Epithelial cell of proximal tubule (primary cell): Measurements from ENCODE around the gene NRBP1. TPM values are rescaled to one million over a fixed set of nuclear protein-coding genes. Genes with fewer than 3 reads are reported as not detected.
A peak's percentile ranks its signal among the peaks of the same experiment; 100 is the strongest.

ENCODE experiments used
- DNase-seq: peaks from one replicate; pipeline ENCODE4 v3.0.0-alpha.2; 2011; ENCODE audit warnings: low read depth
- H3K4me3 ChIP-seq: 2 replicates; pipeline ENCODE4 v1.5.1; 2011; ENCODE audit warnings: low read depth, mild to moderate bottlenecking, low read length
- CTCF ChIP-seq: conservative IDR thresholded peaks from 2 replicates; pipeline ENCODE4 v1.5.1; 2012; ENCODE audit warnings: low read depth, mild to moderate bottlenecking, low read length
- total RNA-seq: library from RNA; depleted of rRNA; stranded (reverse); fragments of >200 nt; gene quantifications from 2 replicates; pipeline ENCODE4 v1.2.3, GENCODE V29; 2015

NRBP1 gene
- total RNA-seq, 1 donor from 2014 or later = 60.2 TPM

GRCh38 chr2:27461118-27461517 lies 32.7 kb downstream of the NRBP1 start:
- no peak for TF ChIP-seq CTCF
- DNase-seq = no peak
- H3K4me3 ChIP-seq = no peak overlapping the region

GRCh38 chr2:27464443-27464842 lies 36.0 kb downstream of the NRBP1 start:
- TF ChIP-seq CTCF = no peak
- no peak for DNase-seq
- H3K4me3 ChIP-seq = no peak overlapping the region

- H3K4me3 ChIP-seq = no peak overlapping the region
- TF ChIP-seq CTCF = no peak
- DNase-seq = no peak
Measured at GRCh38 chr2:27471961-27472360, 43.5 kb downstream of the NRBP1 start.

GRCh38 chr2:27485496-27485895 lies 57.1 kb downstream of the NRBP1 start:
- TF ChIP-seq CTCF = no peak
- no peak for DNase-seq

GRCh38 chr2:27489118-27489497 lies 60.7 kb downstream of the NRBP1 start:
- DNase-seq = no peak
- peak overlapping the region; percentile 85 for H3K4me3 ChIP-seq
- peak; percentile 22 for TF ChIP-seq CTCF

More at GRCh38 chr2:27485496-27485895, 57.1 kb downstream of the NRBP1 start:
- H3K4me3 ChIP-seq = no peak overlapping the region

GRCh38 chr2:27489498-27490397 lies 61.3 kb downstream of the NRBP1 start, which contains the start of gene IFT172:
Gene IFT172 (minus strand): TSS chr2:27489743. CDS start chr2:27489653, 90 bp downstream.
- DNase-seq = peak; percentile 89
- no peak for TF ChIP-seq CTCF

More at GRCh38 chr2:27489498-27490397, 61.3 kb downstream of the NRBP1 start, which contains the start of gene IFT172:
- H3K4me3 ChIP-seq = peak within 1 kb of the TSS; percentile 85

Other genes starting within 250 kb of the NRBP1 start
- gene ATRAID, start 216.6 kb upstream of the NRBP1 start, total RNA-seq = 90.3 and 143 TPM in 2 replicates
- 51.5 and 90.9 TPM in 2 replicates for gene SLC5A6, start 216.4 kb upstream of the NRBP1 start, total RNA-seq
- 62.8 and 65.8 TPM in 2 replicates for gene CAD, start 211.3 kb upstream of the NRBP1 start, total RNA-seq
- 0.29 TPM in 1 of 2 replicates, not detected in the other for gene SLC30A3, start 165.6 kb upstream of the NRBP1 start, total RNA-seq
- not detected in 2 replicates for gene DNAJC5G, start 153.2 kb upstream of the NRBP1 start, total RNA-seq
- gene TRIM54, start 146.2 kb upstream of the NRBP1 start, total RNA-seq = 1.5 TPM in 1 of 2 replicates, not detected in the other
- gene UCN, start 120.2 kb upstream of the NRBP1 start, total RNA-seq = not detected in 2 replicates
- 71.3 and 76.5 TPM in 2 replicates for gene MPV17, start 105.5 kb upstream of the NRBP1 start, total RNA-seq
- 37.4 and 61.7 TPM in 2 replicates for gene GTF3C2, start 71.9 kb upstream of the NRBP1 start, total RNA-seq
- 35.5 and 43.3 TPM in 2 replicates for gene EIF2B4, start 58.3 kb upstream of the NRBP1 start, total RNA-seq
- gene SNX17, start 58.0 kb upstream of the NRBP1 start, total RNA-seq = 64.6 and 121 TPM in 2 replicates
- gene ZNF513, start 47.9 kb upstream of the NRBP1 start, total RNA-seq = 5.6 and 9.5 TPM in 2 replicates
- gene PPM1G, start 19.0 kb upstream of the NRBP1 start, total RNA-seq = 135 and 228 TPM in 2 replicates
- 10.0 and 20.5 TPM in 2 replicates for gene KRTCAP3, start 13.8 kb downstream of the NRBP1 start, total RNA-seq
- gene IFT172, start 61.1 kb downstream of the NRBP1 start, total RNA-seq = 3.7 and 12.1 TPM in 2 replicates
- 7.3 and 26.6 TPM in 2 replicates for gene FNDC4, start 66.6 kb downstream of the NRBP1 start, total RNA-seq
- 0.58 TPM in 1 of 2 replicates, not detected in the other for gene GCKR, start 68.2 kb downstream of the NRBP1 start, total RNA-seq
- gene ZNF512, start 154.4 kb downstream of the NRBP1 start, total RNA-seq = 26.3 and 27.4 TPM in 2 replicates
- gene CCDC121, start 200.4 kb downstream of the NRBP1 start, total RNA-seq = 0.12 and 2.5 TPM in 2 replicates
- gene GPN1, start 200.4 kb downstream of the NRBP1 start, total RNA-seq = 45.3 and 67.6 TPM in 2 replicates
- 15.3 and 21.3 TPM in 2 replicates for gene SUPT7L, start 235.0 kb downstream of the NRBP1 start, total RNA-seq
- 25.8 and 34.7 TPM in 2 replicates for gene SLC4A1AP, start 235.3 kb downstream of the NRBP1 start, total RNA-seq